Astrocyte (in vitro differentiated cells and primary cell): ENCODE results near the gene SGTA. TPM values are rescaled to one million over a fixed set of nuclear protein-coding genes. Genes with fewer than 3 reads are reported as not detected.

Experiments
- DNase-seq: peaks from one replicate; pipeline ENCODE4 v3.0.0-alpha.2; 2010; ENCODE audit warnings: low read depth
- FAIRE-seq: peaks from 2 replicates; lab custom pipeline; 2011; peaks lifted over from hg19 to GRCh38; lab: Jason Lieb, UNC
- H2AFZ ChIP-seq: 2 replicates; pipeline ENCODE4 v1.6.0; 2012; ENCODE audit warnings: low read depth, low read length, inconsistent platforms
- H3K27ac ChIP-seq: 2 replicates; pipeline ENCODE4 v1.5.1; 2011; ENCODE audit warnings: low read depth, low read length, inconsistent platforms
- H3K27me3 ChIP-seq: 2 replicates; pipeline ENCODE4 v1.6.0; 2011; ENCODE audit warnings: low read length, inconsistent platforms; ENCODE audit not compliant: insufficient read depth
- H3K36me3 ChIP-seq: 2 replicates; pipeline ENCODE4 v1.5.1; 2011; ENCODE audit warnings: low read length, inconsistent platforms; ENCODE audit not compliant: insufficient read depth
- H3K4me1 ChIP-seq: 2 replicates; pipeline ENCODE4 v1.5.1; 2011; ENCODE audit warnings: low read length, inconsistent platforms; ENCODE audit not compliant: insufficient read depth
- H3K4me2 ChIP-seq: 2 replicates; pipeline ENCODE4 v1.6.0; 2012; ENCODE audit warnings: low read length, inconsistent platforms
- H3K4me3 ChIP-seq: 2 replicates; pipeline ENCODE4 v1.5.1; 2011; ENCODE audit warnings: low read depth, mild to moderate bottlenecking, low read length, inconsistent platforms; ENCODE audit not compliant: insufficient read depth
- H3K79me2 ChIP-seq: 2 replicates; pipeline ENCODE4 v1.6.0; 2012; ENCODE audit warnings: mild to moderate bottlenecking, low read length, inconsistent platforms; ENCODE audit not compliant: insufficient read depth
- H3K9ac ChIP-seq: 2 replicates; pipeline ENCODE4 v1.6.0; 2012; ENCODE audit warnings: mild to moderate bottlenecking, low read length, inconsistent platforms
- H3K9me3 ChIP-seq: 2 replicates; pipeline ENCODE4 v1.5.1; 2012; ENCODE audit warnings: low read depth, mild to moderate bottlenecking, low read length, inconsistent platforms; ENCODE audit not compliant: insufficient read depth
- H4K20me1 ChIP-seq: 2 replicates; pipeline ENCODE4 v1.6.0; 2012; ENCODE audit warnings: low read length, inconsistent platforms; ENCODE audit not compliant: insufficient read depth
- H3K27ac Mint-ChIP-seq: one replicate; pipeline ENCODE4 v1.8.0; 2021; ENCODE audit warnings: mild to moderate bottlenecking, mixed read lengths; ENCODE audit not compliant: unreplicated experiment
- H3K27me3 Mint-ChIP-seq: one replicate; pipeline ENCODE4 v1.8.0; 2021; ENCODE audit warnings: low read depth, mixed read lengths; ENCODE audit not compliant: unreplicated experiment
- H3K36me3 Mint-ChIP-seq: one replicate; pipeline ENCODE4 v1.8.0; 2021; ENCODE audit warnings: low read depth, mixed read lengths; ENCODE audit not compliant: unreplicated experiment
- H3K4me1 Mint-ChIP-seq: one replicate; pipeline ENCODE4 v1.8.0; 2021; ENCODE audit warnings: low read depth, mixed read lengths; ENCODE audit not compliant: unreplicated experiment
- H3K4me3 Mint-ChIP-seq: one replicate; pipeline ENCODE4 v1.8.0; 2021; ENCODE audit warnings: mild to moderate bottlenecking, moderate library complexity, mixed read lengths; ENCODE audit not compliant: unreplicated experiment
- H3K9me3 Mint-ChIP-seq: one replicate; pipeline ENCODE4 v1.8.0; 2021; ENCODE audit warnings: mild to moderate bottlenecking, mixed read lengths; ENCODE audit not compliant: unreplicated experiment
- EZH2 ChIP-seq: IDR thresholded peaks from 2 replicates; pipeline ENCODE4 v1.6.1; 2012; ENCODE audit warnings: mild to moderate bottlenecking, low read length, inconsistent platforms; ENCODE audit not compliant: insufficient read depth
- total RNA-seq: library from RNA; stranded (reverse); gene quantifications from 2 replicates; pipeline ENCODE4 v1.2.1, GENCODE V29; 2021
- TF ChIP-seq, protein P1 (sequence below): IDR thresholded peaks from 2 replicates; pipeline ENCODE4 v1.5.1; 2011; ENCODE audit warnings: low read depth, mild to moderate bottlenecking, inconsistent platforms, low read length, moderate library complexity; ENCODE audit not compliant: insufficient read depth

Gene SGTA
- total RNA-seq, 1 donor from 2014 or later = 76.1 TPM

DNA sequence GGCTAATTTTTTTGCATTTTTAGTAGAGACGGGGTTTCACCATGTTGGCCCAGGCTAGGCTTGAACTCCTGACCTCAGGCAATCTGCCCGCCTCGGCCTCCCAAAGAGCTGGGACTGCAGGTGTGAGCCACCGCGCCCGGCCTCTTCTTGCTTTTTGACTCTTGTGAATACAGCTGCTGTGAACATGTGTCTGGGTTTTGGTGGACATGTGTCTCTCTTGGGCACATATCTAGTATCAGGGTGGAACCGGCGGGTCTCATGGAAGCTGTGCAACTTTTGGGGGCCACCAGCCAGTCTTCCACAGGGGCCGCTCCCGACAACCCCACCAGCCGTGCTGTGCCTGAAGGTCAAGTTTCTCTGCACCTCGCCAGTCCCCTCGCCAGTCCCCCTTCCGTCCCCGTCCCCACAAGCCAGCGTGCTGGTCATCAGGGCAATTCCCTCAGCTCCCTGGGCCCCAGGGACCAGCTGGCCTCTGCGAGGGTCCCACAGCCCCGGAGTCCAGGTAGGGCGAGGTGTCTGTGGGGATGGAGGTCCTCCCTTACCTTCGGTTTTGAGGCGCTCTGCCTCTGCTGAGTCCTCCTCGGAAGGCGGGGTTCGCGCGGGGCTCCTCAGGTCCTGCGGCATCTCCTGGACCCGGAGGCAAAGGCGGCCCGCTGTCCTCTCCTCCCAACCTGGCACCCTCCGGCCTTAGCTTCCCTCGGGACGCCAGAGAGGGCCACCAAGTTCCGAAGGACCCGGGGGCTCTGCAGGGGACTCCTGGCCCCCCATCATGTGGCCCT, 16.3 kb downstream of the SGTA start:
- Histone ChIP-seq H3K9ac (no peak overlapping the region), H3K27ac (no peak overlapping the region), H2AFZ (no peak overlapping the region), H3K27me3 (no peaks in the 10 kb centered on the region), H3K4me2 (no peak overlapping the region), H3K4me3 (no peak overlapping the region), H3K9me3 (no peaks in the 10 kb centered on the region), H4K20me1 (peaks cover 42% of the 10 kb centered on the region), H3K79me2 (peaks cover 39% of the 10 kb centered on the region), H3K4me1 (no peaks in the 10 kb centered on the region), H3K36me3 (no peaks in the 10 kb centered on the region)
- Mint-ChIP-seq H3K27me3 (no peaks in the 10 kb centered on the region), H3K36me3 (peaks cover 2% of the 10 kb centered on the region), H3K4me3 (no peak overlapping the region), H3K4me1 (no peaks in the 10 kb centered on the region), H3K27ac (no peak overlapping the region), H3K9me3 (no peaks in the 10 kb centered on the region)
- TF ChIP-seq, protein P1, sequence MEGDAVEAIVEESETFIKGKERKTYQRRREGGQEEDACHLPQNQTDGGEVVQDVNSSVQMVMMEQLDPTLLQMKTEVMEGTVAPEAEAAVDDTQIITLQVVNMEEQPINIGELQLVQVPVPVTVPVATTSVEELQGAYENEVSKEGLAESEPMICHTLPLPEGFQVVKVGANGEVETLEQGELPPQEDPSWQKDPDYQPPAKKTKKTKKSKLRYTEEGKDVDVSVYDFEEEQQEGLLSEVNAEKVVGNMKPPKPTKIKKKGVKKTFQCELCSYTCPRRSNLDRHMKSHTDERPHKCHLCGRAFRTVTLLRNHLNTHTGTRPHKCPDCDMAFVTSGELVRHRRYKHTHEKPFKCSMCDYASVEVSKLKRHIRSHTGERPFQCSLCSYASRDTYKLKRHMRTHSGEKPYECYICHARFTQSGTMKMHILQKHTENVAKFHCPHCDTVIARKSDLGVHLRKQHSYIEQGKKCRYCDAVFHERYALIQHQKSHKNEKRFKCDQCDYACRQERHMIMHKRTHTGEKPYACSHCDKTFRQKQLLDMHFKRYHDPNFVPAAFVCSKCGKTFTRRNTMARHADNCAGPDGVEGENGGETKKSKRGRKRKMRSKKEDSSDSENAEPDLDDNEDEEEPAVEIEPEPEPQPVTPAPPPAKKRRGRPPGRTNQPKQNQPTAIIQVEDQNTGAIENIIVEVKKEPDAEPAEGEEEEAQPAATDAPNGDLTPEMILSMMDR = no peak
- no peak for TF ChIP-seq EZH2
- FAIRE-seq (no peak), DNase-seq (no peak)

DNA sequence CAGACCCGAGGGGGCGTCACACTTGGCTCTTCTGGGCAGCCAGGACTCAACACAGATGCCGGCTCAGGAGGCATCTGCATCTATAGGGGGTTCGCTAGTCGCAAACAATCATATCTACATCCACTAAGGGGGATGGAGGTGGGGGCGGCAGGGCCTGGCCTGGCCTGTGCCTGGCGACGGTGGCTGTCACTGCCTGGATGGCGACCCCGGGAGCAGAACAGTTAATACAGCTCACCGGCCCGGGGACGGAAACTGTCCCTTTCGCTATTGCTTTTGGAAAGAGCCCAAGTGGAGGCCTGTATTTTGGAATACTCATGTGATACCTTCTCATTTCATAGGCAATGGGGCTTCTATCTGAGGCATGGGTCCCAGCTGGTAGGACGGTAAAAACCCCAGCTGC, 17.7 kb downstream of the SGTA start:
- Mint-ChIP-seq H3K27ac (no peak overlapping the region), H3K36me3 (peaks cover 2% of the 10 kb centered on the region)
- FAIRE-seq = no peak

DNA sequence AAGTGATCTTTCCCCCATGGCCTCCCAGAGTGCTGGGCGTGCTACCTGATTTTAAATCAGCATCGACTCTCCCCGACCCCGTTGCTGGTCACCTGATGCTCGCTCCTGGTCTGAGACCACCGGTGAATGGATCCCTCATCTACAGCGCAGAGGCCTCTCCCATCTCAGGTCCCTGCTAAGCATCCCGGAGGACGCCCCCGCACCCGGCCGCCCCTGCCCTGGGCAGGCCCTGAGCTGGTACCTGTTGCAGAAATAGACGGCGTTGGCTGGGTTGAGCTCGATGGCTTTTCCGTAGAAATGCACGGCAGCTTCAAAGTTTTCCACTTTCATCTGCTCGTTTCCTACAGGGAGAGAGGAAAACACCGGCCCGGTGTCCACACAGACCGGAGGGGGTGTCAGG, 18.1 kb downstream of the SGTA start:
- peaks cover 2% of the 10 kb centered on the region for H3K36me3 Mint-ChIP-seq
- DNase-seq (no peak), FAIRE-seq (no peak)
- no peak overlapping the region for H3K27ac Mint-ChIP-seq
- no peak overlapping the region for H3K27ac ChIP-seq
- no peak overlapping the region for H3K4me3 Mint-ChIP-seq
- H3K4me1 ChIP-seq = no peaks in the 10 kb centered on the region
- no peak overlapping the region for H3K9ac ChIP-seq
- H3K9me3 Mint-ChIP-seq = no peaks in the 10 kb centered on the region
- no peak overlapping the region for H3K4me3 ChIP-seq
- H3K27me3 ChIP-seq = no peaks in the 10 kb centered on the region
- peaks cover 24% of the 10 kb centered on the region for H4K20me1 ChIP-seq
- H3K36me3 ChIP-seq = no peaks in the 10 kb centered on the region
- no peaks in the 10 kb centered on the region for H3K4me1 Mint-ChIP-seq
- H2AFZ ChIP-seq = no peak overlapping the region
- peaks cover 21% of the 10 kb centered on the region for H3K79me2 ChIP-seq
- no peak overlapping the region for H3K4me2 ChIP-seq
- TF ChIP-seq EZH2 = no peak
- TF ChIP-seq, protein P1 = no peak
- no peaks in the 10 kb centered on the region for H3K27me3 Mint-ChIP-seq
- H3K9me3 ChIP-seq = no peaks in the 10 kb centered on the region

More for the DNA sequence above, 17.7 kb downstream of the SGTA start:
- Histone ChIP-seq H3K9me3 (no peaks in the 10 kb centered on the region), H3K79me2 (peaks cover 25% of the 10 kb centered on the region), H3K36me3 (no peaks in the 10 kb centered on the region), H4K20me1 (peaks cover 28% of the 10 kb centered on the region), H3K4me2 (no peak overlapping the region), H3K4me3 (no peak overlapping the region), H3K27me3 (no peaks in the 10 kb centered on the region), H3K27ac (no peak overlapping the region), H3K9ac (no peak overlapping the region), H2AFZ (no peak overlapping the region), H3K4me1 (no peaks in the 10 kb centered on the region)
- no peak for DNase-seq
- H3K27me3 Mint-ChIP-seq = no peaks in the 10 kb centered on the region
- H3K4me1 Mint-ChIP-seq = no peaks in the 10 kb centered on the region
- TF ChIP-seq EZH2 = no peak
- H3K4me3 Mint-ChIP-seq = no peak overlapping the region
- H3K9me3 Mint-ChIP-seq = no peaks in the 10 kb centered on the region
